ENCODE measurements around the gene ELMO3. TPM values are rescaled to one million over a fixed set of nuclear protein-coding genes. Genes with fewer than 3 reads are reported as not detected.

The ELMO3 gene
- total and polyA plus RNA-seq, 2 donors (not counting 3 experiments of a cell fraction or from before 2014, with no cell fraction given), result 3.9 to 5.7 TPM

DNA sequence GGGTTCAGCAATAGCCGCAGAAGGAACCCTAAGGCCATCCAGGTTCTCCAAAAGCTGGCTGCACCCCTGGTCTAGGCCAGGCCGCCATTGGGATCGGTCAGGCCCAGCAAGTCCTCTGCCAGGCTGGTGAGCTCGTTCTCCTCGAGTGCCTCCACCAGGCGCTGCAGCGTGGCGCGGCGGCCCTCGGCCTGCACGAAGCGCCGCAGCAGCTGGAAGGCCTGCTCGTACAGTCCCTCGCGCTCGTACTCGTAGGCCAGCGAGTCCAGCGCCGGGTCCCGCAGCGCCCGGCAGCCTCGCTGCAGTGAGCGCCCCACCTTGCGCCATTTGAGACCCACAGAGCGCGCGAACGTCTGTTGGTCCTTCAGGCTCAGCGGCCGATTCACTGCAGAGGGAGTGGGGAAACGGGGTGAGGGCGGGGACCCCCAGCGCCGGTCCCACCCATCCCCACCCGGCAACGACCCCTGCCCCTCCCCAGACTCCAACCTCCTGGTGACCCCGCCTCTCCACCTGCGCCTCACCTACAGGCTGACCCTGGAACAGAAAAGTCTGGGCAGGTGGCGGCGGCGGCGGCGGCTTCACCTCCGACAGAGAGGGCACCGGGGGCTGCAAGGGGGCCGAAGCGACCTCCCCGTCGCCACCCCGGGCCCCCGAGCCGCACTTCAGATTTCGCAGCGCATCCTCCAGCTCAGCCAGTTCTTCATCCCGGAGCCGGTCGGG is 44.2 kb upstream of the ELMO3 start:
- Histone ChIP-seq H3K27ac (ENCODE audit: insufficient read depth, low read depth, low read length) (no peak overlapping the region), H3K36me3 (ENCODE audit: control insufficient read depth in 2 of 2, extremely low read depth in 1 of 2, insufficient read depth in 2 of 2, low read length in 2 of 2) (no peaks in the 10 kb centered on the region), H3K27me3 (ENCODE audit: control insufficient read depth in 2 of 2, insufficient read depth in 2 of 2, low read length in 2 of 2) (peaks cover 2 to 7% of the 10 kb centered on the region in 2 experiments), H3K4me1 (ENCODE audit: control insufficient read depth, extremely low read depth, insufficient read depth, low read length) (peaks cover 3% of the 10 kb centered on the region), H3K9me3 (replicated peaks; ENCODE audit: control insufficient read depth, insufficient read depth, low read length) (no peaks in the 10 kb centered on the region), H3K4me3 (replicated peaks in 1 of 3; ENCODE audit: insufficient read depth in 1 of 3, low read depth in 1 of 3, low read length in 3 of 3) (peak overlapping the region in 1 of 3 experiments; percentile 15), H3K4me2 (ENCODE audit: insufficient read depth, low read length) (peak overlapping the region; percentile 44), H3K79me2 (ENCODE audit: control insufficient read depth, insufficient read depth, low read length) (no peaks in the 10 kb centered on the region), H3K9me1 (replicated peaks; ENCODE audit: control insufficient read depth, extremely low read depth, insufficient read depth, low read length) (no peaks in the 10 kb centered on the region), H2AFZ (ENCODE audit: low read depth, low read length) (no peak overlapping the region), H4K20me1 (replicated peaks; ENCODE audit: control insufficient read depth, extremely low read depth, insufficient read depth, low read length) (no peaks in the 10 kb centered on the region), H3K9ac (replicated peaks; ENCODE audit: extremely low read depth, insufficient read depth, low read length) (no peak overlapping the region)
- BruUV-seq (replicated peaks), result no TSS peak
- ChIA-PET CTCF (interaction anchor here (0.6 to 8.2 kb wide), 64 partner anchors 8 to 324 kb away, joined by 3 to 302 read pairs (median 7); partner anchors contain the start of genes CDH16, CES3, CES4A and CIAO2B), POLR2A (interaction anchor here (1.2 kb wide), 1 partner anchor 137 kb away, joined by 12 read pairs; no protein-coding TSS in a partner anchor)
- no peak for DNase-seq (ENCODE audit: low read depth, low spot score)
- TF ChIP-seq EZH2 (IDR thresholded peaks at IDR 0.05; ENCODE audit: borderline replicate concordance, low read depth, low read length, severe bottlenecking) (no peak), FOS (IDR thresholded peaks at IDR 0.05; ENCODE audit: borderline replicate concordance, insufficient read depth, low read length) (no peak), GATA2 (IDR thresholded peaks at IDR 0.05; ENCODE audit: insufficient read depth, insufficient read length, low read depth, low read length) (no peak), POLR2AphosphoS5 (IDR thresholded peaks at IDR 0.05; ENCODE audit: insufficient read depth, low read depth, low read length) (no peak), MYC (IDR thresholded peaks at IDR 0.05; ENCODE audit: low read depth, low read length) (no peak), JUN (IDR thresholded peaks at IDR 0.05; ENCODE audit: borderline replicate concordance, insufficient read depth, insufficient read length, low read depth) (no peak), POLR2A (IDR thresholded peaks at IDR 0.05; ENCODE audit: low read depth, low read length) (no peak)
- TF ChIP-seq, protein P1, sequence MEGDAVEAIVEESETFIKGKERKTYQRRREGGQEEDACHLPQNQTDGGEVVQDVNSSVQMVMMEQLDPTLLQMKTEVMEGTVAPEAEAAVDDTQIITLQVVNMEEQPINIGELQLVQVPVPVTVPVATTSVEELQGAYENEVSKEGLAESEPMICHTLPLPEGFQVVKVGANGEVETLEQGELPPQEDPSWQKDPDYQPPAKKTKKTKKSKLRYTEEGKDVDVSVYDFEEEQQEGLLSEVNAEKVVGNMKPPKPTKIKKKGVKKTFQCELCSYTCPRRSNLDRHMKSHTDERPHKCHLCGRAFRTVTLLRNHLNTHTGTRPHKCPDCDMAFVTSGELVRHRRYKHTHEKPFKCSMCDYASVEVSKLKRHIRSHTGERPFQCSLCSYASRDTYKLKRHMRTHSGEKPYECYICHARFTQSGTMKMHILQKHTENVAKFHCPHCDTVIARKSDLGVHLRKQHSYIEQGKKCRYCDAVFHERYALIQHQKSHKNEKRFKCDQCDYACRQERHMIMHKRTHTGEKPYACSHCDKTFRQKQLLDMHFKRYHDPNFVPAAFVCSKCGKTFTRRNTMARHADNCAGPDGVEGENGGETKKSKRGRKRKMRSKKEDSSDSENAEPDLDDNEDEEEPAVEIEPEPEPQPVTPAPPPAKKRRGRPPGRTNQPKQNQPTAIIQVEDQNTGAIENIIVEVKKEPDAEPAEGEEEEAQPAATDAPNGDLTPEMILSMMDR (IDR thresholded peaks at IDR 0.05; ENCODE audit: extremely low read depth in 1 of 2, insufficient read depth in 1 of 2, low read depth in 1 of 2, low read length in 2 of 2), result no peak
- TF ChIP-seq, protein P2, sequence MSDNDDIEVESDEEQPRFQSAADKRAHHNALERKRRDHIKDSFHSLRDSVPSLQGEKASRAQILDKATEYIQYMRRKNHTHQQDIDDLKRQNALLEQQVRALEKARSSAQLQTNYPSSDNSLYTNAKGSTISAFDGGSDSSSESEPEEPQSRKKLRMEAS (IDR thresholded peaks at IDR 0.05; ENCODE audit: insufficient read depth, insufficient read length), result no peak
- intact Hi-C loops (cut with micrococcal nuclease) (loop anchor here (1.0 kb wide), 3 partner anchors 50 to 177 kb away; no protein-coding TSS in a partner anchor), dilution Hi-C loops (cut with MboI; ENCODE audit: extremely low pct_ligation_motif_present, low sequenced_read_pairs) (no loop called here)
- FAIRE-seq, result no peak

All from endothelial cell of umbilical vein (primary cell).